ENCODE measurements around the gene LRRC27. TPM values are rescaled to one million over a fixed set of nuclear protein-coding genes. Genes with fewer than 3 reads are reported as not detected.

The LRRC27 gene
- total and polyA plus RNA-seq, 9 donors, result 6.3 to 10.3 (median 7.5) TPM

DNA sequence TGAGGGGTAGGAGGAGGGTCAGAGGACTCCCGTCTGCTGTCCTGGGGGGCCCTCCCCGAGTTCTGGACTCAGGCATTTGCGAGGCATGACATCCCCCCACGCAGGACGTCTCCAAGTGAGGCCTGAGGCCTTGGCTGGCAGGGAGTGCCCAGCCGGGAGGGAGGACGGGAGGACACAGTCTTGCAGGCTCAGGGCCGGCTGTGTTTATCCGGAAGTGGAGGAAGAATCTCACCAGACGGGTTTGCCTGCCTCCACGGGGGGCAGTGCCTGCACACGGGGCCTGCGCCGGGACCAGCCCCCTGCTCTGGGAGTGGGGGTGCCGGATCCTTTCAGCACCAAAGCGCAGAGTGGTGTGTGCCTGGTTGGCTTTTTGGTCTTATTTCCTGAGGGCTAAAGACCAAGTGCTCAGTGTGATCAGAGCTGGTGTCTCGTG, 75.9 kb downstream of the LRRC27 start:
- no peak for DNase-seq

DNA sequence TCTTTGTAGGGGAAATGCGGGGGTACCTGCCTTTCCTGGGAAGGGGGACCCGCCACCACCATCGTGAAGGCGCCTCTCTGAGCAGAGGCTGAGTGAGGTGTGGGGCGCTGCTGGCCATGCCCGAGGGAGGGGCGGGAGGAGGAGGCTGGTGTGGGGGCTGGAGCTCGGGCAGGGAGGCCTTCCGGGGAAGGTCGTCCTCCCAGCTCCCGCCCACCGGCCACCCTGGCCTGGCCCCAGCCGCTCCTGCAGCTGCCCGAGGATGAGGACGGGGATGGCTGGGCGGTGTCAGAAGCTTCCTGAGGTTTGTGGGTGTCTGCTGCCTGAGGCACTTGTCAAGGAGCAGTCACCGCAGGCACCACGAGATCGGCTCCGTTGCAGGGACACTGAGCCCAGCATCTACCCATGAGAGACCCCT, 76.4 kb downstream of the LRRC27 start:
- DNase-seq, result no peak
- WGBS (ENCODE audit: insufficient coverage), result 22% methylated on average over 19 of the region's 20 CpGs
- H3K9me3 ChIP-seq (replicated peaks; ENCODE audit: control insufficient read depth, low read depth, low read length), result no peaks in the 10 kb centered on the region
- H3K36me3 ChIP-seq (ENCODE audit: control insufficient read depth, insufficient read depth, low read length), result peaks cover 22% of the 10 kb centered on the region
- no peak overlapping the region for H3K4me3 ChIP-seq (ENCODE audit: low read length)
- H3K27ac ChIP-seq (ENCODE audit: low read length), result peak overlapping the region; percentile 37
- no peaks in the 10 kb centered on the region for H3K27me3 ChIP-seq (ENCODE audit: control insufficient read depth, insufficient read depth, low read length)
- peaks cover 58% of the 10 kb centered on the region for H3K4me1 ChIP-seq (ENCODE audit: control insufficient read depth, insufficient read depth, low read length)

More for the DNA sequence above, 75.9 kb downstream of the LRRC27 start:
- WGBS (ENCODE audit: insufficient coverage), result 46% methylated on average over 15 of the region's 17 CpGs
- Histone ChIP-seq H3K36me3 (ENCODE audit: control insufficient read depth, insufficient read depth, low read length) (peaks cover 22% of the 10 kb centered on the region), H3K27ac (ENCODE audit: low read length) (peak overlapping the region; percentile 37), H3K4me3 (ENCODE audit: low read length) (no peak overlapping the region), H3K9me3 (replicated peaks; ENCODE audit: control insufficient read depth, low read depth, low read length) (no peaks in the 10 kb centered on the region), H3K27me3 (ENCODE audit: control insufficient read depth, insufficient read depth, low read length) (no peaks in the 10 kb centered on the region), H3K4me1 (ENCODE audit: control insufficient read depth, insufficient read depth, low read length) (peaks cover 53% of the 10 kb centered on the region)

DNA sequence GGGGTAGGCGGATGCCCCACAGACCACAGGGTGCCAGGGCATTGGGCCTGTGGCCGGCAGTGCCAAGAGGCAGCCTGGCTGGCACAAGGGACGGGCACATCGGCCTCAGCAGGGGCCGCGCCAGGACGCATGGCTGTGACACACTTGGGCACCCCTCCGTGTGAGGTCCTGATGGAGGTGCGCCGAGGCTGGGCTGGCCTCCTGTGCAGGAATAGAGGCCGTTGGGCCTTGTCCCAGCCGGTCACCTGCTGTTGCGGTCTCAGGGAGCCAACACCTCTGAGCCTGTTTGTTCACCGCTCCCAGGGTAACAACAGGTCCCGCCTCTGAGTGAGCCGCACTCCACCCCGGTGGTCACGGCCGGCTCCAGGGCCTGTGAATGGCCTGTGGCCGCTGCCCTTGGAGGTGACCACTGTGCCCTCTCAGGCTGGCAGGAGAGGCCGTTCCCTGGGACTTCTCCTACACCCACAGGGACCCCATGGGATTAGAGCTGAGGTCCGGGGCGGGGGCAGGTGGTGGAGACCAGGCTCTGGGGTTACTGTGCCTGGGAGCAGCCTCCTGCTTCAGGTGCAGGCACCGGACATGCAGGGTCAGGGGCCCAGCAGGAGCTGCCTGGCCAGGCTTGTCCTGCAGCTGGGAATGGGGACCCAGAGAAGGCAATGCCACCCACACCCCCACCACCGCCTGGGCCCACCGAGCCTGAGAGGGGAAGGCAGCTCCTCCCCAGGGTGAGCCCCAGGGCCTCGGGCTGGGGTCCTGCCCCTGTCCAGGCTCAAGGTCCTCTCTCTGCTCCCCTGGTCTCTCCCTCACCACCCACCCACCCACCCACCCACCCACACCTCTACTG, 77.1 kb downstream of the LRRC27 start:
- Histone ChIP-seq H3K4me1 (ENCODE audit: control insufficient read depth, insufficient read depth, low read length) (peaks cover 63% of the 10 kb centered on the region), H3K4me3 (ENCODE audit: low read length) (no peak overlapping the region), H3K36me3 (ENCODE audit: control insufficient read depth, insufficient read depth, low read length) (peaks cover 22% of the 10 kb centered on the region), H3K27me3 (ENCODE audit: control insufficient read depth, insufficient read depth, low read length) (no peaks in the 10 kb centered on the region), H3K27ac (ENCODE audit: low read length) (no peak overlapping the region), H3K9me3 (replicated peaks; ENCODE audit: control insufficient read depth, low read depth, low read length) (no peaks in the 10 kb centered on the region)
- DNase-seq, result no peak
- 84% methylated on average over 23 of the region's 27 CpGs for WGBS (ENCODE audit: insufficient coverage)

DNA sequence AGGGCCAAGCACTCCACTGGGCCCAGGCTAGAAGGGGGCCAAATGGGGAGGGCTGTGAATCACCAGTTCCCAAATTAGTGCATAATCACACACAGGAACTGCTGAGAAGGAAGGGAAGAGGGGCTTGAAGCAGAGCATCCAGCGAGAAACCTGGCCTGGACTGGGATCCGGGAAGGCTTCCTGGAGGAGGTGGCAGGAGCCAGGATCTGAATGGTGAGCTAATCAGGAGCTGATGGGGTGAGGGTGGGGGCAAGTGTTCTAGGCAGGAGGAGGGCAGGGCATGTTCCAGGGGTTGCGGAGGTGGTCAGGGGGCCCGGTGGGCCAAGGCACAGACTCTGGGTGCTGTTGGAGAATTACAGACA, 77.7 kb downstream of the LRRC27 start:
- Histone ChIP-seq H3K9me3 (replicated peaks; ENCODE audit: control insufficient read depth, low read depth, low read length) (no peaks in the 10 kb centered on the region), H3K4me3 (ENCODE audit: low read length) (no peak overlapping the region), H3K4me1 (ENCODE audit: control insufficient read depth, insufficient read depth, low read length) (peaks cover 65% of the 10 kb centered on the region), H3K36me3 (ENCODE audit: control insufficient read depth, insufficient read depth, low read length) (peaks cover 22% of the 10 kb centered on the region), H3K27ac (ENCODE audit: low read length) (no peak overlapping the region), H3K27me3 (ENCODE audit: control insufficient read depth, insufficient read depth, low read length) (no peaks in the 10 kb centered on the region)
- DNase-seq, result no peak
- WGBS (ENCODE audit: insufficient coverage), result 85% methylated on average over 4 of the region's 4 CpGs

DNA sequence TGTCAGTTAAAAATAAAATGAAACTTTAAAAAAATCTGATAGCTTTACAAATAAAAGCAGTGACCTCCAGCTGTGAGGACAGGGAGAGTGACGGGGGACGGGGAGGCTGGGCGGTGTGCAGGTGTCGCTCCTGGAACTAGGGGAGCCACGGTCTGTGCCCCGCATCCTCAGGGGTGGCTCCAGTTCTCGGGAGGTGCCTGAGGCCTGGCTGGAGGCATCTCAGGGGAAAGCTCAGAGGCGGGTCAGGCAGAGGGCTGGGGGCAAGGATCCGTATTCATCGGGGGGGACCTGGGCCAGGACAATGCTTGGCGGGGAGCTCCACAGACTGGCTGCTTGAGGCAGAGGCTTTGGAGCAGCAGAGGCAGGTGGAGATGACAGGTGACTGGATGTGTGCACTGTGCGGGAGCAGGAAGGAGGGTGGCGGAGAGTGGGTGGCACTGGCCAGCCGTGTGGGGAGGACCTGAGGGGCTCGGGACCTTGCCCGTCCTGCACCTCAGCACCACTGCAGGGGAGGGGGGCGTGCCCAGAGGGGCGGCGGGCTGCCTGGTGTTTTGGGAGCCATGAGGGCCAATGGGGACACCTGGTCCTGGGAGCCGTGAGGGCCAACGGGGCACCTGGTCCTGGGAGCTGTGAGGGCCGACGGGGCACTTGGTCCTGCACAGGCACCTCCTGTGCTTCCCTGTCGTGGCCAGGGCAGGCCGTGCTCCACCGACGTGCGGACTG, 78.2 kb downstream of the LRRC27 start:
- Histone ChIP-seq H3K4me3 (ENCODE audit: low read length) (no peak overlapping the region), H3K27ac (ENCODE audit: low read length) (no peak overlapping the region), H3K36me3 (ENCODE audit: control insufficient read depth, insufficient read depth, low read length) (peaks cover 20% of the 10 kb centered on the region), H3K9me3 (replicated peaks; ENCODE audit: control insufficient read depth, low read depth, low read length) (no peaks in the 10 kb centered on the region), H3K4me1 (ENCODE audit: control insufficient read depth, insufficient read depth, low read length) (peaks cover 68% of the 10 kb centered on the region), H3K27me3 (ENCODE audit: control insufficient read depth, insufficient read depth, low read length) (no peaks in the 10 kb centered on the region)
- DNase-seq, result no peak
- 93% methylated on average over 26 of the region's 28 CpGs for WGBS (ENCODE audit: insufficient coverage)

DNA sequence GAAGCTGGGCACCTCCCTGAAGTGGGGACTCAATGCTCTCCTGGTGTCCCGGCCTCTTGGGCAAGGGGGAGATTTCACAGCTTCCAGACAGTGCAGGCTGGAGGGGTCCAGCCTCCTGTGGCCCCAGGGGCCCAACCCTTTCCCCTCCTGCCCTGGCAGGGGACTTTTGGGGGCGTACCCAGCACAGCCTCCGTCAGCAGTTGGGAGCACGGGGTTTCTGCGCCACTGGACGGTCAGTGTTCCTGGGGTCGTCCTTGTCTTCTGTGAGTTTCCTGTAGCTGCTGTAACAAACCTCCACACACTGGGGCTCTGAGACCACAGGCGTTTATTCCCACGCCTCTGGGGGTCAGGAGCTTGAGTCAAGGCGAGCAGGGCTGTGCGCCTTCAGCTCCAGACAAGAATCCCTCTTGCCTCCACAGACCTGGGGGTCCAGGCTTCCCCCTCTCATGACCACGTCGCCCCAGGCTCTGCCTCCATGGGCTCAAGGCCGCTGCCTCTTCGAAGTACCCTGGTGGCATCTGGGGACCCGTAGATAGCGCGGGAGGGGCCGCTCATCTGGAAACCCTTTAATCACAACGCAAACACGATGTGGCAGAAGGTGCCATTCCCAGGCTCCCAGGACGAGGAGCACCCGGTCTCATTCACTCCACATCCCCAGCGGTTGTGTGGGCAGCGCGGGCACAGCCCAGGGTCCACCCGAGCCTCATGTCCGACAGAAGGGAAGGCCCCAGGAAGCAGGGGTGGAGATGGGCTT, 79.0 kb downstream of the LRRC27 start:
- Histone ChIP-seq H3K27me3 (ENCODE audit: control insufficient read depth, insufficient read depth, low read length) (no peaks in the 10 kb centered on the region), H3K4me1 (ENCODE audit: control insufficient read depth, insufficient read depth, low read length) (peaks cover 71% of the 10 kb centered on the region), H3K4me3 (ENCODE audit: low read length) (no peak overlapping the region), H3K27ac (ENCODE audit: low read length) (peak overlapping the region; percentile 51), H3K9me3 (replicated peaks; ENCODE audit: control insufficient read depth, low read depth, low read length) (no peaks in the 10 kb centered on the region), H3K36me3 (ENCODE audit: control insufficient read depth, insufficient read depth, low read length) (peaks cover 13% of the 10 kb centered on the region)
- DNase-seq, result no peak
- 85% methylated on average over 22 of the region's 28 CpGs for WGBS (ENCODE audit: insufficient coverage)

DNA sequence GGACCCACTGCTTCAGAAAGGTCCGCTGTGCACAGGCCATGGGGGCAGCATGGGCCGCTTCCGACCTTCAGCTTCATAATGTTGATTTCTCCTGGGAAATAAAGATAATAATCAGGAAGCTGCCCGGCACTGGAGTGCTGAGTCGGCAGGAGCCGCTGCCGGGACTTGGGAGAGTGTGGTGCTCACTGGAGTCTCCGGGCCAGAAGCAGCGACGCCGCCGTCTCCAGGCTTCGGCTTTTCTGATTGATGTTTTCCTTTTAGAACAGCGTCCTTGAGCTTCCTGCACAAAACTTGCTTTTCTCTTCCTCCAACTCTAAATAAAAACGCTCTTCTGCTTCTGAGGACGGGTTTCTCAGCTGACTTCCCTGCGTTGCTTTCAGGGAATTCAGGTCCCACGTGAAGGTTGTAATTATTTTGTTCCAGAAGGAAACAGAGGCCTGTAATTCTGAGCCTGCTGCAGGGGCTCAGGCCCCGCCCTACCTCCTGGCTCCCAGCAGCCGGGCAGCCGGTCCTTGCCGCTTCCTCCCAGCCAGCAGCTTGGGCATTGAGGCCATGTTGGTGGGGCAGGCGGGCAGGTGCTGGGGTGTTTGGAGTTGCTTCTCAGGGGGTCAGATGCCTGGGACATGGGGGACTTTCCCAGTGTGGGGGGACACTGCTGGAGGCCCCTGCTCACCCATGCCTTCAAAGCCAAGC, 79.7 kb downstream of the LRRC27 start:
- Histone ChIP-seq H3K4me1 (ENCODE audit: control insufficient read depth, insufficient read depth, low read length) (peaks cover 78% of the 10 kb centered on the region), H3K27ac (ENCODE audit: low read length) (peak overlapping the region; percentile 51), H3K9me3 (replicated peaks; ENCODE audit: control insufficient read depth, low read depth, low read length) (no peaks in the 10 kb centered on the region), H3K4me3 (ENCODE audit: low read length) (no peak overlapping the region), H3K27me3 (ENCODE audit: control insufficient read depth, insufficient read depth, low read length) (no peaks in the 10 kb centered on the region), H3K36me3 (ENCODE audit: control insufficient read depth, insufficient read depth, low read length) (peaks cover 5% of the 10 kb centered on the region)
- WGBS (ENCODE audit: insufficient coverage), result 18% methylated on average over 13 of the region's 23 CpGs
- peak; percentile 63 for DNase-seq

DNA sequence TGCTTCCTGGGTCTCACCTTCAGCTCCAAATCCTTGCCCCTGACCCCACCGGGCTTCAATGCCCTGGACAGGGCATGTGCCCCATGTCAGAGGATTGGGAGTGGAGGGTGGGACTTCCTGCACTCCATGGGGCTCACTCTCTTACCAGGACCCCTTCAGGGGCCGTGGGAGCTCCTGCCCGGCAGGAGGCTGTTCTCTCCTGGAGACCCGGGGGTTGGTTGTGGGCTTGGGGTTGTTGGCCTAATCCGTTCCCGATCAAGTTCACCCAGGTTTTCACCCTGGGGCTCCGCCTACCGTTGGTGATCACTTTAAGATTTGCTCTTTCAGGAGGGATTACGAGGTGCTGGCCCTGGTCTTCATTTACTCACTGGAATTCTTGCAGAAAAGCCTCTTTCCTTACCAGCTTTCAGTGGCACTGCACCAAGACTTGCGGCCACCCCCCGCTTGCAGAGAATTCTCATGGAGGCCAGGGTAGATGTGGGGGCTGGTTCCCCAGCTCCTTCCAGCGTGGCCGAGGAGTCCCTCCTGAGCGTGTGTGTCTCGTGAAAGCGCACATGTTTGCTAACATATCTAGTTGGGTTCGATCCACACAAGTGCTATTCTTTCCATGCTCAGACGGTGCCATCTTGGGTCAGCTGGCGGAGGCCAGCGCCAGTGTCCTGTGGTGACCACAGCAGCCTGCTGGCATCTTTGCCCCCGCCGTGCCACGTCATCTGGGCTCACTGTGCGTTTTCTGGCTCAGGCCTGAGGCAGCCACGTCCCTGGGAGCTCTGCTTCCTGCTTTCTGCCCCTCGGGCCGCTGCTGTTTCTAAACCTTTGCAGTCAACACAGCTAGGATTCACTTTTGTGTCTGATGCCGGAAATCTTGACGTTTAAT, 80.6 kb downstream of the LRRC27 start:
- 73% methylated on average over 23 of the region's 29 CpGs for WGBS (ENCODE audit: insufficient coverage)
- Histone ChIP-seq H3K27me3 (ENCODE audit: control insufficient read depth, insufficient read depth, low read length) (no peaks in the 10 kb centered on the region), H3K9me3 (replicated peaks; ENCODE audit: control insufficient read depth, low read depth, low read length) (no peaks in the 10 kb centered on the region), H3K27ac (ENCODE audit: low read length) (peak overlapping the region; percentile 20), H3K36me3 (ENCODE audit: control insufficient read depth, insufficient read depth, low read length) (no peaks in the 10 kb centered on the region), H3K4me3 (ENCODE audit: low read length) (no peak overlapping the region), H3K4me1 (ENCODE audit: control insufficient read depth, insufficient read depth, low read length) (peaks cover 80% of the 10 kb centered on the region)
- no peak for DNase-seq

Measured in muscle of leg (tissue), 11 donors.